Stimulated activated CD4-positive, alpha-beta T cell treated with anti-CD3 and anti-CD28 coated beads, Interleukin-2, amount 100 ng/mL, for 4 hours (primary cell): ENCODE measurements around the gene NDUFB8.
"Not testable (repeated sequence)": the region's sequence is repeated elsewhere in the genome, so short reads cannot be mapped to it uniquely, and the experiment has no call there.

ENCODE experiments used
- DNase-seq: peaks from one replicate; pipeline ENCODE4 v3.0.0-alpha.2; 2020; ENCODE audit warnings: low read depth

The NDUFB8 gene

GRCh38 chr10:100529475-100530298 is at the start of gene NDUFB8:
Gene NDUFB8, minus strand, starts transcription at chr10:100529871. Its CDS starts 20 bp downstream, at chr10:100529851.
- DNase-seq, result peak; percentile 80

GRCh38 chr10:100576282-100576635 is 46.6 kb upstream of the NDUFB8 start:
- no peak for DNase-seq

- no peak for DNase-seq
These were observed 46.1 kb upstream of the NDUFB8 start for GRCh38 chr10:100575585-100576281.

GRCh38 chr10:100575146-100575545 is 45.5 kb upstream of the NDUFB8 start:
- not testable (repeated sequence) for DNase-seq

GRCh38 chr10:100571084-100571856 is 41.6 kb upstream of the NDUFB8 start:
- no peak for DNase-seq

- DNase-seq, result no peak
These were observed 40.8 kb upstream of the NDUFB8 start for GRCh38 chr10:100570506-100570905.

GRCh38 chr10:100569687-100570481 is 40.2 kb upstream of the NDUFB8 start:
- no peak for DNase-seq

- no peak for DNase-seq
These were observed 39.2 kb upstream of the NDUFB8 start for GRCh38 chr10:100568912-100569311.

GRCh38 chr10:100567826-100568225 is 38.2 kb upstream of the NDUFB8 start:
- DNase-seq, result no peak

GRCh38 chr10:100567249-100567648 is 37.6 kb upstream of the NDUFB8 start:
- no peak for DNase-seq

- no peak for DNase-seq
These were observed 36.9 kb upstream of the NDUFB8 start for GRCh38 chr10:100566561-100566960.

GRCh38 chr10:100565206-100565985 is 35.7 kb upstream of the NDUFB8 start:
- no peak for DNase-seq

- peak; percentile 71 for DNase-seq
These were observed 32.5 kb upstream of the NDUFB8 start for GRCh38 chr10:100562008-100562672.

- DNase-seq, result no peak
These were observed 31.3 kb upstream of the NDUFB8 start for GRCh38 chr10:100561005-100561404.

GRCh38 chr10:100560248-100560647 is 30.6 kb upstream of the NDUFB8 start:
- DNase-seq, result no peak

GRCh38 chr10:100554902-100555301 is 25.2 kb upstream of the NDUFB8 start:
- DNase-seq, result no peak

GRCh38 chr10:100553929-100554328 is 24.3 kb upstream of the NDUFB8 start:
- DNase-seq, result no peak

- DNase-seq, result no peak
These were observed 22.1 kb upstream of the NDUFB8 start for GRCh38 chr10:100551738-100552137.

- DNase-seq, result no peak
These were observed 21.5 kb upstream of the NDUFB8 start for GRCh38 chr10:100551196-100551595.

GRCh38 chr10:100544950-100545349 is 15.3 kb upstream of the NDUFB8 start:
- DNase-seq, result no peak
